ENCODE measurements around the gene PLA2G2D. TPM values are rescaled to one million over a fixed set of nuclear protein-coding genes. Genes with fewer than 3 reads are reported as not detected.

PLA2G2D gene
- polyA plus RNA-seq, 4 donors, result 0.08 to 0.11 TPM; not detected in 2

GRCh38 chr1:20071416-20071815, 47.9 kb downstream of the PLA2G2D start:
- no peak for DNase-seq (ENCODE audit: low read depth in 4 of 4, low spot score in 3 of 4)

- no peak for DNase-seq (ENCODE audit: low read depth in 4 of 4, low spot score in 3 of 4)
Measured at GRCh38 chr1:20070357-20070756, 49.0 kb downstream of the PLA2G2D start.

GRCh38 chr1:20069874-20070273, 49.5 kb downstream of the PLA2G2D start, which contains the start of gene PLA2G5:
PLA2G5 (plus strand) TSS chr1:20070194; CDS start chr1:20084831, 14,637 bp downstream.
- DNase-seq (ENCODE audit: low read depth in 4 of 4, low spot score in 3 of 4), result no peak

- DNase-seq (ENCODE audit: low read depth in 4 of 4, low spot score in 3 of 4), result no peak
Measured at GRCh38 chr1:20068722-20069121, 50.6 kb downstream of the PLA2G2D start.

GRCh38 chr1:20063861-20064292, 55.5 kb downstream of the PLA2G2D start:
- no peak for DNase-seq (ENCODE audit: low read depth in 4 of 4, low spot score in 3 of 4)

Other genes with a start within 250 kb of the PLA2G2D start
- 10 to 100 TPM; 17.0 to 30.7 (median 21.3) TPM for gene OTUD3, start 237.1 kb downstream of the PLA2G2D start, polyA plus RNA-seq (ENCODE audit: insufficient read length in 4 of 4)
- gene PLA2G2E, start 195.9 kb downstream of the PLA2G2D start, polyA plus RNA-seq (ENCODE audit: insufficient read length in 4 of 4), result not detected
- under 1 TPM in 2 of 4 donors, not detected in 2; 0.18 to 0.25 TPM for gene PLA2G2A, start 139.9 kb downstream of the PLA2G2D start, polyA plus RNA-seq (ENCODE audit: insufficient read length in 4 of 4)
- not detected for gene PLA2G5, start 49.3 kb downstream of the PLA2G2D start, polyA plus RNA-seq (ENCODE audit: insufficient read length in 4 of 4)
- 1 to 10 TPM in 1 of 4 donors, under 1 TPM in 2, not detected in 1; 0.13 to 1.0 (median 0.93) TPM for gene PLA2G2F, start 19.8 kb upstream of the PLA2G2D start, polyA plus RNA-seq (ENCODE audit: insufficient read length in 4 of 4)
- gene UBXN10, start 66.6 kb upstream of the PLA2G2D start, polyA plus RNA-seq (ENCODE audit: insufficient read length in 4 of 4), result 1 to 10 TPM; 2.2 to 6.5 (median 5.7) TPM
- gene PLA2G2C, start 67.0 kb upstream of the PLA2G2D start, polyA plus RNA-seq (ENCODE audit: insufficient read length in 4 of 4), result under 1 TPM in 3 of 4 donors, not detected in 1; 0.09 to 0.26 (median 0.14) TPM
- gene VWA5B1, start 171.3 kb upstream of the PLA2G2D start, polyA plus RNA-seq (ENCODE audit: insufficient read length in 4 of 4), result 1 to 10 TPM in 3 of 4 donors, under 1 TPM in 1; 0.40 to 2.0 (median 1.6) TPM